ENCODE measurements around the gene ARRDC4.
A peak's percentile ranks its signal among the peaks of the same experiment; 100 is the strongest.

The ARRDC4 gene

GRCh38 chr15:97995192-97995591, 34.7 kb downstream of the ARRDC4 start:
- H2BK5ac ChIP-seq (ENCODE audit: low read depth, low read length, poor library complexity, severe bottlenecking) = no peak overlapping the region
- DNase-seq = no peak
- no peak overlapping the region for H2AK5ac ChIP-seq (ENCODE audit: low read length, severe bottlenecking)
- no peak overlapping the region for H3K4ac ChIP-seq (ENCODE audit: low read depth in 1 of 2, low read length in 2 of 2)
- H2BK12ac ChIP-seq (ENCODE audit: low read length in 2 of 2) = no peak overlapping the region
- no peaks in the 10 kb centered on the region for H3K27me3 ChIP-seq (ENCODE audit: control insufficient read depth in 1 of 2, insufficient read depth in 1 of 2, low read length in 2 of 2)
- no peak overlapping the region for H3K14ac ChIP-seq (ENCODE audit: low read length in 2 of 2)
- no peak overlapping the region for H3K18ac ChIP-seq (ENCODE audit: low read depth in 1 of 2, low read length in 2 of 2)
- no peak overlapping the region for H3K27ac ChIP-seq (ENCODE audit: low read length, poor library complexity, severe bottlenecking)
- WGBS = 70% methylated on average over 3 of the region's 3 CpGs
- no peaks in the 10 kb centered on the region for H3K4me1 ChIP-seq (ENCODE audit: control insufficient read depth, insufficient read depth, low read depth, low read length)
- no peak overlapping the region for H3K4me2 ChIP-seq (ENCODE audit: low read length, poor library complexity, severe bottlenecking)
- no peaks in the 10 kb centered on the region for H3K79me1 ChIP-seq (replicated peaks; ENCODE audit: low read length, poor library complexity, severe bottlenecking)
- H3K9ac ChIP-seq (ENCODE audit: low read length) = no peak overlapping the region
- H2BK120ac ChIP-seq (ENCODE audit: low read depth, low read length) = no peak overlapping the region
- no peaks in the 10 kb centered on the region for H3K9me3 ChIP-seq (ENCODE audit: control insufficient read depth, low read length)
- H3K4me3 ChIP-seq (ENCODE audit: insufficient read depth in 1 of 2, low read depth in 1 of 2, low read length in 2 of 2) = no peak overlapping the region
- no peak overlapping the region for H2AFZ ChIP-seq (ENCODE audit: low read depth, low read length)
- H4K91ac ChIP-seq (ENCODE audit: low read length) = no peak overlapping the region
- H2BK15ac ChIP-seq (ENCODE audit: low read depth, poor library complexity, severe bottlenecking) = no peak overlapping the region
- H4K8ac ChIP-seq (ENCODE audit: low read length) = no peak overlapping the region
- no peak overlapping the region for H3K23ac ChIP-seq (ENCODE audit: low read length in 2 of 2)
- no peaks in the 10 kb centered on the region for H3K36me3 ChIP-seq (ENCODE audit: control insufficient read depth in 1 of 2, insufficient read depth in 2 of 2, low read depth in 1 of 2, low read length in 2 of 2)

DNA sequence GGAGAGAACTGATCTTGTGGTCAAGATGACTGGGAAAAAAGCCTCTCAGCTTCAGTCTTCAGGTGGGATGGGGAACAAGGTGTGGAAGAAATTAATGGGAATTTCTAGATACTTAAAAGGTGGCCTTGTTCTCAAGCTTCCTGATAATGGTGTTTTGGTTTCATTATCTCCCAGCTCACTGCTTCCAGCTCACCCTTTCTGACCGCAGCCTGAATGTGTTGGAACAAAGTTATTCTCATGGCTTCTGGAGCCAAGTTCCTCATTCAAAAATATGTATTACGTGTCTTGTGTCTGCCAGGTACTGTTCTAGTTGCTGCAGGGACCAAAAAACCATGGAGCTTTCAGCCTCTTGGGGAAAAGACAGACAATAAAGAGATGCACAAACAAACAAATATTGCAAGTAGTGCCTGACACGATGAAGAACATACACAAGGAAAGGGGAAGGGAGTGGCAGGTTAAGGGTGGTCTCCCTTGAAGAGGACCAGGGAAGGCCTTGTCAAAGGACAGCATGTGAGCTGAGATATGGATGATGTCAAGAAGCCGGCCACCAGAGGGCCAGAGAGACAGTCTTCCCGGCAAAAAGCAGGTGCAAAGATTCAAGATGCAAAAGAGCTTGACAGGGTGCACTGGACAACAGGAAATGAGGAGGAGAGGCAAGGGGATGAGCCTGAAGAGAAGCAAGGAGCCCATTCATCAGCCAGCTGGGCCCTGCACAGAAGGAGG, 35.5 kb downstream of the ARRDC4 start:
- Histone ChIP-seq H3K4me2 (ENCODE audit: low read length, poor library complexity, severe bottlenecking) (no peak overlapping the region), H3K9me3 (ENCODE audit: control insufficient read depth, low read length) (no peaks in the 10 kb centered on the region), H4K91ac (ENCODE audit: low read length) (no peak overlapping the region), H2AK5ac (ENCODE audit: low read length, severe bottlenecking) (no peak overlapping the region), H3K27ac (ENCODE audit: low read length, poor library complexity, severe bottlenecking) (no peak overlapping the region), H2BK120ac (ENCODE audit: low read depth, low read length) (no peak overlapping the region), H3K23ac (ENCODE audit: low read length in 2 of 2) (no peak overlapping the region), H2BK12ac (ENCODE audit: low read length in 2 of 2) (no peak overlapping the region), H4K8ac (ENCODE audit: low read length) (no peak overlapping the region), H3K4me1 (ENCODE audit: control insufficient read depth, insufficient read depth, low read depth, low read length) (no peaks in the 10 kb centered on the region), H3K14ac (ENCODE audit: low read length in 2 of 2) (no peak overlapping the region), H3K4ac (ENCODE audit: low read depth in 1 of 2, low read length in 2 of 2) (no peak overlapping the region), H3K36me3 (ENCODE audit: control insufficient read depth in 1 of 2, insufficient read depth in 2 of 2, low read depth in 1 of 2, low read length in 2 of 2) (no peaks in the 10 kb centered on the region), H2BK5ac (ENCODE audit: low read depth, low read length, poor library complexity, severe bottlenecking) (no peak overlapping the region), H3K27me3 (ENCODE audit: control insufficient read depth in 1 of 2, insufficient read depth in 1 of 2, low read length in 2 of 2) (no peaks in the 10 kb centered on the region), H3K9ac (ENCODE audit: low read length) (no peak overlapping the region), H3K79me1 (replicated peaks; ENCODE audit: low read length, poor library complexity, severe bottlenecking) (no peaks in the 10 kb centered on the region), H2AFZ (ENCODE audit: low read depth, low read length) (no peak overlapping the region), H3K4me3 (ENCODE audit: insufficient read depth in 1 of 2, low read depth in 1 of 2, low read length in 2 of 2) (no peak overlapping the region), H3K18ac (ENCODE audit: low read depth in 1 of 2, low read length in 2 of 2) (no peak overlapping the region), H2BK15ac (ENCODE audit: low read depth, poor library complexity, severe bottlenecking) (no peak overlapping the region)
- WGBS = 61% methylated on average over 5 of the region's 5 CpGs
- DNase-seq = peak; percentile 6

DNA sequence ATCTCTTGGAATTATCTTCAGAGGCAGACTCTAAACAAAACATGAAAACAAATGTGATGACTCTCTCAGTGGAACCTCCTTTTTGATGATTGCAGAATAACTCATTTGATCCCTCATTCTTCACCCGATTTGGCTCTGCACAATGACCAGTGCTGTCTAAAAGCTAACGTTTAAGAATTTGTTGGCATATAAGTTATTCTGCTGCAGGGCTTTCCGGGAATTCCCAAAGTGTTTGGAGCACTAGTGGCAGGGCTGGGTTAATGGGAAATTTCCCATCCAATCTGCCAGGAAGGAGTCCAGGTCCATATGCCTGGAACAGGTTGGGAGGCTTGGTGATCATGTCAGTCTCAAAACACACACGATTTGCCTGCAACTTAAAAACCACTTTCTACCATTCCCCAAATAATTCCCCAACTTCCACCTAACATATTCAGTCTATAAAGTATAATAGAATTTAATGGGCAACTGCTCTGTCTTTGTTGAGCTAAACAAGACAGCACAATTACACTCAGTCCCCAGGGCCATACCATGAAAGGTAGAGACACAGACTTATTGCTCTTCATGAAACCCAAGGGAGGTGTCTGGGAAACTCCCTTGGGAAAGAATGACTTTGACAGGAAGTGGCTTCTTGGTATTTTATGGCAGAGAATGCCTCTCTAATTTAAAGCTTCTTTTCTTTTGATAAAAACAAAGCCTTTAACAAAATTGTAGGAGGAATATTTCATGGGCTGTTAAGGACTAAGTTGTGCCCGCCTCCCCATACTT, 38.0 kb downstream of the ARRDC4 start:
- H3K9ac ChIP-seq (ENCODE audit: low read length) = no peak overlapping the region
- no peak overlapping the region for H2BK120ac ChIP-seq (ENCODE audit: low read depth, low read length)
- no peak overlapping the region for H2AK5ac ChIP-seq (ENCODE audit: low read length, severe bottlenecking)
- no peak overlapping the region for H4K91ac ChIP-seq (ENCODE audit: low read length)
- H3K18ac ChIP-seq (ENCODE audit: low read depth in 1 of 2, low read length in 2 of 2) = no peak overlapping the region
- no peak overlapping the region for H3K27ac ChIP-seq (ENCODE audit: low read length, poor library complexity, severe bottlenecking)
- H3K4me2 ChIP-seq (ENCODE audit: low read length, poor library complexity, severe bottlenecking) = no peak overlapping the region
- H2BK5ac ChIP-seq (ENCODE audit: low read depth, low read length, poor library complexity, severe bottlenecking) = no peak overlapping the region
- no peak overlapping the region for H3K14ac ChIP-seq (ENCODE audit: low read length in 2 of 2)
- no peak overlapping the region for H4K8ac ChIP-seq (ENCODE audit: low read length)
- 61% methylated on average over 3 of the region's 5 CpGs for WGBS
- H3K27me3 ChIP-seq (ENCODE audit: control insufficient read depth in 1 of 2, insufficient read depth in 1 of 2, low read length in 2 of 2) = no peaks in the 10 kb centered on the region
- H3K36me3 ChIP-seq (ENCODE audit: control insufficient read depth in 1 of 2, insufficient read depth in 2 of 2, low read depth in 1 of 2, low read length in 2 of 2) = no peaks in the 10 kb centered on the region
- no peaks in the 10 kb centered on the region for H3K4me1 ChIP-seq (ENCODE audit: control insufficient read depth, insufficient read depth, low read depth, low read length)
- no peak overlapping the region for H3K23ac ChIP-seq (ENCODE audit: low read length in 2 of 2)
- no peak overlapping the region for H2BK12ac ChIP-seq (ENCODE audit: low read length in 2 of 2)
- H2BK15ac ChIP-seq (ENCODE audit: low read depth, poor library complexity, severe bottlenecking) = no peak overlapping the region
- no peaks in the 10 kb centered on the region for H3K79me1 ChIP-seq (replicated peaks; ENCODE audit: low read length, poor library complexity, severe bottlenecking)
- DNase-seq = no peak
- no peak overlapping the region for H3K4me3 ChIP-seq (ENCODE audit: insufficient read depth in 1 of 2, low read depth in 1 of 2, low read length in 2 of 2)
- no peak overlapping the region for H3K4ac ChIP-seq (ENCODE audit: low read depth in 1 of 2, low read length in 2 of 2)
- H3K9me3 ChIP-seq (ENCODE audit: control insufficient read depth, low read length) = no peaks in the 10 kb centered on the region
- H2AFZ ChIP-seq (ENCODE audit: low read depth, low read length) = no peak overlapping the region

GRCh38 chr15:98000249-98001203, 40.0 kb downstream of the ARRDC4 start:
- H2BK12ac ChIP-seq (ENCODE audit: low read length in 2 of 2) = no peak overlapping the region
- H3K27me3 ChIP-seq (ENCODE audit: control insufficient read depth in 1 of 2, insufficient read depth in 1 of 2, low read length in 2 of 2) = no peaks in the 10 kb centered on the region
- no peak overlapping the region for H3K4ac ChIP-seq (ENCODE audit: low read depth in 1 of 2, low read length in 2 of 2)
- no peak overlapping the region for H3K9ac ChIP-seq (ENCODE audit: low read length)
- no peaks in the 10 kb centered on the region for H3K36me3 ChIP-seq (ENCODE audit: control insufficient read depth in 1 of 2, insufficient read depth in 2 of 2, low read depth in 1 of 2, low read length in 2 of 2)
- no peak overlapping the region for H3K18ac ChIP-seq (ENCODE audit: low read depth in 1 of 2, low read length in 2 of 2)
- no peak for DNase-seq
- H3K4me1 ChIP-seq (ENCODE audit: control insufficient read depth, insufficient read depth, low read depth, low read length) = no peaks in the 10 kb centered on the region
- 67% methylated on average over 9 of the region's 11 CpGs for WGBS
- H2AK5ac ChIP-seq (ENCODE audit: low read length, severe bottlenecking) = no peak overlapping the region
- no peak overlapping the region for H3K4me2 ChIP-seq (ENCODE audit: low read length, poor library complexity, severe bottlenecking)
- H4K8ac ChIP-seq (ENCODE audit: low read length) = no peak overlapping the region
- H4K91ac ChIP-seq (ENCODE audit: low read length) = no peak overlapping the region
- H3K9me3 ChIP-seq (ENCODE audit: control insufficient read depth, low read length) = no peaks in the 10 kb centered on the region
- no peak overlapping the region for H3K27ac ChIP-seq (ENCODE audit: low read length, poor library complexity, severe bottlenecking)
- H2AFZ ChIP-seq (ENCODE audit: low read depth, low read length) = no peak overlapping the region
- no peak overlapping the region for H3K4me3 ChIP-seq (ENCODE audit: insufficient read depth in 1 of 2, low read depth in 1 of 2, low read length in 2 of 2)
- H2BK5ac ChIP-seq (ENCODE audit: low read depth, low read length, poor library complexity, severe bottlenecking) = no peak overlapping the region
- H3K79me1 ChIP-seq (replicated peaks; ENCODE audit: low read length, poor library complexity, severe bottlenecking) = no peaks in the 10 kb centered on the region
- no peak overlapping the region for H2BK120ac ChIP-seq (ENCODE audit: low read depth, low read length)
- no peak overlapping the region for H3K14ac ChIP-seq (ENCODE audit: low read length in 2 of 2)
- no peak overlapping the region for H2BK15ac ChIP-seq (ENCODE audit: low read depth, poor library complexity, severe bottlenecking)
- no peak overlapping the region for H3K23ac ChIP-seq (ENCODE audit: low read length in 2 of 2)

Measured in mesenchymal stem cell (in vitro differentiated cells and primary cell).